ENCODE measurements around the gene PPP1R12A. TPM values are rescaled to one million over a fixed set of nuclear protein-coding genes. Genes with fewer than 3 reads are reported as not detected.
A peak's percentile ranks its signal among the peaks of the same experiment; 100 is the strongest.

Gene PPP1R12A
- total and polyA plus RNA-seq, 9 of the 15 experiments (the other 6 are each of a cell fraction or from before 2014, with no cell fraction given), result 26.4 to 119 (median 53.3) TPM

DNA sequence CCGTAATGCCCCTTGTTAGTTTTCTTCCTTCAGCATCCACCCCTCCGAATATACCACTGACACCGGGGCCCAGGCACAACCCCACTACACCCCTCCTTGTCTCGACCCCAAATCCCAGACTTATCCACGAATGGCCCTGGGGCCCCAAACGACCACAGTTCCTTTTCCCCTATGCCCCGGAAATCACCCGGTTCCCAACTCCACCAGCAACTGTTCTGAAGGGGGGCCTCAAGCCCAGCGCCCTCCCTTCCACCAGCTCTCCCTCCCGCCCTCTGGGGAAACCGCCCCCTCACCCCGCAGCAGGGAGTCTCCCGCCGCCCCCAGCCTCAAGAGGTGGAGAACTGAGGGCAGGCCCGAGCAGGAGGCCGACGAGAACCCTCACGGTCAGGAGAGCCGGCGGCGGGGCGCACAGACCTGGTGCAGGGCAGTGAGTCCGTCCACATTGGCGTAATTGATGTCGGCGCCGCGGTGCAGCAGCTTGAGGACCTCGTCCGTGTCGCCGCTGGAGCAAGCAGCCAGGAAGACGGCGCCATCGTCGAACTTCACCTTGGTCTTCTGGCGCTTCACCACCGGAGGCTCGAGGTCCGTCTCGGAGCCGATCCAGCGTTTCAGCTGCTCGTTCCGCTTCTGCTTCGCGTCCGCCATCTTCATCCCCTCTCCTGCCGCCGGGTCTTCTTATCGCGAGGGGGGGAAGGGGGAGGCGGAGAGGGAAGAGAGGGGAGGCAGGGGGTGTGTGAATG is 446 bp downstream of the PPP1R12A start:
- ChIA-PET CTCF (ENCODE audit: low intra/inter-chr PET ratio) (no interaction called here), POLR2A (interaction anchor here (0.7 to 1.3 kb wide), 4 partner anchors 8 to 233 kb away, joined by 3 to 4 read pairs (median 3); no protein-coding TSS in a partner anchor)
- Histone ChIP-seq H3K79me2 (ENCODE audit: control insufficient read depth, insufficient read depth, low read length) (peaks cover 78% of the 10 kb centered on the region), H3K9ac (ENCODE audit: insufficient read depth in 1 of 2, low read depth in 2 of 2, low read length in 2 of 2) (peak overlapping the region; percentile 98 to 100), H3K4me2 (ENCODE audit: insufficient read depth, low read length) (peak overlapping the region; percentile 95), H4K20me1 (replicated peaks; ENCODE audit: control insufficient read depth, insufficient read depth, low read length) (no peaks in the 10 kb centered on the region), H3K9me1 (ENCODE audit: control insufficient read depth, insufficient read depth, low read length) (no peaks in the 10 kb centered on the region), H3K27me3 (ENCODE audit: control insufficient read depth in 2 of 2, insufficient read depth in 2 of 2, low read length in 2 of 2) (no peaks in the 10 kb centered on the region), H3K36me3 (ENCODE audit: control insufficient read depth, insufficient read depth, low read length) (peaks cover 5% of the 10 kb centered on the region; the same call in 1 of the 3 replicates), H3K4me3 (peak overlapping the region; percentile 91), H3K27ac (ENCODE audit: extremely low read depth, low read depth, low read length) (peak overlapping the region; percentile 97), H3K4me1 (replicated peaks in 1 of 2; ENCODE audit: control insufficient read depth in 2 of 2, insufficient read depth in 2 of 2, low read length in 2 of 2) (peaks cover 3 to 11% of the 10 kb centered on the region in 2 experiments; a peak in 3 of 5 replicates), H2AFZ (ENCODE audit: low read depth, low read length) (peak overlapping the region; percentile 83), H3K9me3 (replicated peaks; ENCODE audit: control insufficient read depth, insufficient read depth, low read depth, low read length) (no peaks in the 10 kb centered on the region)
- DNase-seq (ENCODE audit: extremely low read depth in 1 of 4, low spot score in 3 of 4) (peak; percentile 52 to 75 (median 54)), FAIRE-seq (no peak), ATAC-seq (peak; percentile 54)
- in situ Hi-C loops (cut with MboI), result no loop called here
- BruUV-seq (replicated peaks), result no TSS peak
- under 1% methylated on average over 36 of the region's 53 CpGs for WGBS (ENCODE audit: insufficient coverage, low coverage, missing lambda C conversion rate)
- intact Hi-C loops (cut with micrococcal nuclease), result loop anchor here (2.0 to 10.0 kb wide), 3 partner anchors 40 to 150 kb away; no protein-coding TSS in a partner anchor
- TF ChIP-seq KAT7 (CRISPR knock-in tag; IDR thresholded peaks at IDR 0.05; ENCODE audit: borderline replicate concordance), result peak; percentile 71; the same call in 1 of the 2 replicates
- TF ChIP-seq IRF2 (CRISPR knock-in tag; IDR thresholded peaks at IDR 0.05), result no peak
- no peak for TF ChIP-seq ZNF561 (CRISPR knock-in tag; conservative IDR thresholded peaks at IDR 0.05)
- TF ChIP-seq HIVEP1 (CRISPR knock-in tag; IDR thresholded peaks at IDR 0.05), result no peak
- TF ChIP-seq GTF3C2 (IDR thresholded peaks at IDR 0.05; ENCODE audit: borderline replicate concordance, extremely low read depth, insufficient read length), result no peak
- no peak for TF ChIP-seq ARID1B (IDR thresholded peaks at IDR 0.05)
- TF ChIP-seq ELF4 (CRISPR knock-in tag; IDR thresholded peaks at IDR 0.05), result no peak
- TF ChIP-seq TFAP4 (CRISPR knock-in tag; IDR thresholded peaks at IDR 0.05; ENCODE audit: borderline replicate concordance), result peak; percentile 75; the same call in 1 of the 2 replicates
- peak; percentile 89 for TF ChIP-seq NFRKB (IDR thresholded peaks at IDR 0.05; ENCODE audit: low read depth)
- TF ChIP-seq ZNF232 (CRISPR knock-in tag; IDR thresholded peaks at IDR 0.05), result 0 out of 2 replicates have a peak, but pooled peaks have one; percentile 58
- TF ChIP-seq E2F6 (IDR thresholded peaks at IDR 0.05; ENCODE audit: borderline replicate concordance in 1 of 2, extremely low read depth in 1 of 2, insufficient read depth in 1 of 2, insufficient read length in 1 of 2, low read depth in 1 of 2, low read length in 1 of 2, poor library complexity in 1 of 2, severe bottlenecking in 1 of 2), result no peak

Measured in K562 (cell line).